Activated CD4-positive, alpha-beta T cell treated with anti-CD3 and anti-CD28 coated beads, Interleukin-2, amount 50 U/mL, for 24 hours (primary cell): ENCODE measurements around the gene PGRMC2.

Source experiments
- DNase-seq, 2 donors: peaks; one replicate each; pipeline ENCODE4 v3.0.0-alpha.2; 2020; ENCODE audit warnings: low read depth in 1 of 2, low spot score in 1 of 2

The PGRMC2 gene

DNA sequence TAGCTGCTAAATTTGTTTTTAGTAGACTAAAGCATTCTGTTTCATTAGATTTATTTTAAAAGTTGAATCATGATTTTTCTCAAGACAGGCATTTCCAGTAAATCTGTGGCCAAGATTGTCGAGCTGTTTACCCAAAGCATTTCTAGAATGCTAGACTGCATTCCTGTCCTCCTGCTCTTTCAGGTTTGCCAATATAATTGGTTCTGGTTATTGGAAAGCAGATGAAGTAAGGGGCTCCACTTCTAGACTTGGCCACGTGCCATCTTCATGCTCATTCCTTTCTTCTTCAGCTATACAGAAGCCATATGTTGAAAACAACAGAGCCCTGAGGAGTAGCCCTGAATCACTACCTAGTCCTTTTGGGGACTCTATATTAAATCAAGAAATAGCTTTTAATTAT lies 62.5 kb downstream of the PGRMC2 start:
- DNase-seq: no peak

DNA sequence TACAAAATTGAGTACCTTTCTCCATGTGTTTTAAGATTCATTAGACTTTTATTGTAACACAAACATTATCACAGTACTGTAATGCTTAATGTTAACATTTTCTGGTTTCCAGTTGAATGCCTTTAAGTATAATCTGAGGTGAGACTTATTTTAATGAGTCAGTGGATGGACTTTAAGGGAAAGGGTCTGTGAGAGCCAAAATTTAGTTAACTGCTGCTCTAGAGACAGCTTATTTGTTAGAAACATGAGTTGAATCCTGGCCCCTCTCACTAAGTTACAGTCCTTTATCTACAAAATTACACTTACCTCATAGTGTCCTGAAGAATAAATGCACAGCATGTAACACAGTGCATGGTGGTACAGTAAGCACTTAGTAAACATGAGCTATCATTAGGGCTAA lies 66.0 kb downstream of the PGRMC2 start:
- DNase-seq: no peak

DNA sequence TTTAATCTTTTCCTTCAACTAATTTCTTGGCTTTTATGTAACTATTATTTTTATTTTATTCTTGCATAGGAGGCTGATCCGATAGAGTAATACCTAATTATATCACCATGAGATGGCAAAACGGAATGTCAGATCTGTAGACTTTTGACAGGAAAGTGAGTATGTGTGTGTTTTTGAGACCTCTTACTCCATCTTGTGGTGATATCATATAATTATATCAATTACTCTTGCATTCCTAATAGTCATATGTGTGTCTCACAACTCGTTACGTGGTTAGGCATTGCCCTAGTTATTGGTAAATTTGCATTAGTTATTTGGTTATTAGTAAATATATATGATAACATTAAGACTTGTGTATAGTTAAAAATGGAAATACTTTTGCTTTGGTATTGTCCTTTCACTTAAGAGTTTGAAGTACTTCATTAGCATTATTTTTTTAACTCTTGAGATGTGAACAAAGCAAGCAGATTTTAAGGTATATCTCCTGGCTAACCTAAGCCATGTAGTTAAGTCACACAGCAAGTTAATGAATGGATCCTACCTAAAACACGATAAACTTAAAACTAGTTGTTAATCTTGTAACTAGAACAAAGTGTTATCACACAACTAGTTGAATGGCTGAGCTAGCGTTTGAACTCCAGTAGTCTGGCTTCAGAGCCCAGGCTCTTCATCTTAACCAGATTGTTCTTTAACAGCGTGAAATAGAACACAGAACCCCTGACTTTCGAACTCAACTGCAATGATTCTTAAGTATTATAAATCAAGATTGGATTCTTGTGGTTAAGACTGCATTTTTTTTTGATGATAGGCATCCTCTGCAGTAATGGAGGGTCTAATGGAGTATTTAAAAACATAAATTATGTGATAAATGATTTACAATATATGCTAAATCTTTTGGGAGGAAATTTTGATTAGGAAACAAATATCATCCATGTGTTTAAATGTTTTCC lies 67.1 kb downstream of the PGRMC2 start:
- no peak for DNase-seq
